ENCODE measurements around the gene MRAS. TPM values are rescaled to one million over a fixed set of nuclear protein-coding genes. Genes with fewer than 3 reads are reported as not detected.
"Not testable (repeated sequence)": the region's sequence is repeated elsewhere in the genome, so short reads cannot be mapped to it uniquely, and the experiment has no call there.

Gene MRAS
- total and polyA plus RNA-seq, 3 donors from 2014 or later = 21.7 to 35.7 (median 27.6) TPM

- DNase-seq = no peak
- H3K9me3 ChIP-seq = no peaks in the 10 kb centered on the region
- H3K4me3 ChIP-seq = no peak overlapping the region
- H3K27me3 ChIP-seq = no peaks in the 10 kb centered on the region
- H3K4me1 ChIP-seq = peaks cover 12% of the 10 kb centered on the region
- H3K36me3 ChIP-seq (ENCODE audit: low read depth, missing control alignments) = no peaks in the 10 kb centered on the region
- WGBS, 2 donors = 54 to 80% methylated on average over 2 of the region's 2 CpGs
- intact Hi-C loops (cut with DNase I; ENCODE audit: low total_unique reads) = no loop called here
- peak overlapping the region in 1 of 2 donors; percentile 58 for H3K27ac ChIP-seq
- TF ChIP-seq POLR2A (IDR thresholded peaks at IDR 0.05) = no peak
- TF ChIP-seq, protein P1, sequence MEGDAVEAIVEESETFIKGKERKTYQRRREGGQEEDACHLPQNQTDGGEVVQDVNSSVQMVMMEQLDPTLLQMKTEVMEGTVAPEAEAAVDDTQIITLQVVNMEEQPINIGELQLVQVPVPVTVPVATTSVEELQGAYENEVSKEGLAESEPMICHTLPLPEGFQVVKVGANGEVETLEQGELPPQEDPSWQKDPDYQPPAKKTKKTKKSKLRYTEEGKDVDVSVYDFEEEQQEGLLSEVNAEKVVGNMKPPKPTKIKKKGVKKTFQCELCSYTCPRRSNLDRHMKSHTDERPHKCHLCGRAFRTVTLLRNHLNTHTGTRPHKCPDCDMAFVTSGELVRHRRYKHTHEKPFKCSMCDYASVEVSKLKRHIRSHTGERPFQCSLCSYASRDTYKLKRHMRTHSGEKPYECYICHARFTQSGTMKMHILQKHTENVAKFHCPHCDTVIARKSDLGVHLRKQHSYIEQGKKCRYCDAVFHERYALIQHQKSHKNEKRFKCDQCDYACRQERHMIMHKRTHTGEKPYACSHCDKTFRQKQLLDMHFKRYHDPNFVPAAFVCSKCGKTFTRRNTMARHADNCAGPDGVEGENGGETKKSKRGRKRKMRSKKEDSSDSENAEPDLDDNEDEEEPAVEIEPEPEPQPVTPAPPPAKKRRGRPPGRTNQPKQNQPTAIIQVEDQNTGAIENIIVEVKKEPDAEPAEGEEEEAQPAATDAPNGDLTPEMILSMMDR (IDR thresholded peaks at IDR 0.05) = no peak
Measured at GRCh38 chr3:138374573-138375134, 26.3 kb downstream of the MRAS start.

- H3K27ac ChIP-seq = peak overlapping the region in 1 of 2 donors; percentile 58
- intact Hi-C loops (cut with DNase I; ENCODE audit: low total_unique reads) = no loop called here
- H3K27me3 ChIP-seq = no peaks in the 10 kb centered on the region
- DNase-seq = no peak
- no peak overlapping the region for H3K4me3 ChIP-seq
- 70 to 72% methylated on average over 4 of the region's 4 CpGs for WGBS, 2 donors
- H3K36me3 ChIP-seq (ENCODE audit: low read depth, missing control alignments) = no peaks in the 10 kb centered on the region
- H3K4me1 ChIP-seq = peaks cover 11% of the 10 kb centered on the region
- TF ChIP-seq POLR2A (IDR thresholded peaks at IDR 0.05) = no peak
- TF ChIP-seq, protein P1 (IDR thresholded peaks at IDR 0.05) = no peak
- no peaks in the 10 kb centered on the region for H3K9me3 ChIP-seq
Measured at GRCh38 chr3:138375447-138375846, 27.1 kb downstream of the MRAS start.

DNA sequence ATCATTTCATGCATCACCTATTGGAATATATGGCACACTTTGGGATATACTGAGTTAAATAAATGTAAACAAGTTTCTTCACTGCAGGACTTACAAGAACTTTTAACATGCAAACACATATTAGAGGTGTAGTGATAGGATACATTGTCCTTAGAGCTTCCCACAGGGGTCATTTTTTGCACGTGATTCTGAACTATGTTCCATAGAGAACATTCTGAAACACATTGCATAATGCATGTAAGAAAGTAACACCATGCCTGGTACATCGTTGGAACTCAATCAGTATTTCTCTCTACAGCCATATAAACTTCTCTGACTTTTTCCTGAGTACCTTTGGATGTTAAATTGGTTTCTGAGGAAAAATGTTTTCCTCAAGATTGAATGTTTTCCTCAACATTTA is 28.3 kb downstream of the MRAS start:
- no peak for DNase-seq
- Histone ChIP-seq H3K9me3 (no peaks in the 10 kb centered on the region), H3K4me3 (no peak overlapping the region), H3K4me1 (peaks cover 17% of the 10 kb centered on the region), H3K27me3 (no peaks in the 10 kb centered on the region), H3K27ac (no peak overlapping the region), H3K36me3 (ENCODE audit: low read depth, missing control alignments) (no peaks in the 10 kb centered on the region)
- intact Hi-C loops (cut with DNase I; ENCODE audit: low total_unique reads) = no loop called here
- 26 to 44% methylated on average over 2 of the region's 2 CpGs for WGBS, 2 donors
- TF ChIP-seq POLR2A (IDR thresholded peaks at IDR 0.05) = no peak
- TF ChIP-seq, protein P1 (IDR thresholded peaks at IDR 0.05) = no peak

- DNase-seq; H3K9me3 ChIP-seq; intact Hi-C loops (cut with DNase I; ENCODE audit: low total_unique reads); H3K4me3 ChIP-seq; H3K27ac ChIP-seq; H3K36me3 ChIP-seq (ENCODE audit: low read depth, missing control alignments); H3K27me3 ChIP-seq: not testable (repeated sequence)
- H3K4me1 ChIP-seq = peaks cover 23% of the 10 kb centered on the region
- WGBS, 2 donors = 97 to 98% methylated on average over 11 of the region's 11 CpGs
Measured at GRCh38 chr3:138377212-138377611, 28.8 kb downstream of the MRAS start.

DNA sequence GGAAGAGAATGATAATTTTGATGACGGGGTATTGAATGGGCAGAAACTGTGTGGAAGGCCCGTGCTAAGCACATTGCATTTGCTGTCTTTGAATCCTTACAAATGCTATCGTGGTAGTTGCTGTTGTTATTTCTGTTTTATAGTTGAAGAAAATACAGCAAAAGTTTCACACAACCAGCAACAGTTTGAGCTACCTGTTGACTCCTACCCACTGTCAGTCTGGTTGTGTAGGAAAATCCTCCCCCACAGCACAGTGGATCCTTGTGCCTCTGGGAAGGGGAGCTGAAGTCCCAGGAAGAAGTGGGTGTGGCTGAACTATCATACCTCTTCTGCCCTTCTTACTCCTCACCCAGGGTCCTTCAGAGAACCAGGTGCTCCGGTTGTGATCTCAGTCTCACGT is 29.4 kb downstream of the MRAS start:
- intact Hi-C loops (cut with DNase I; ENCODE audit: low total_unique reads) = no loop called here
- Histone ChIP-seq H3K36me3 (ENCODE audit: low read depth, missing control alignments) (no peaks in the 10 kb centered on the region), H3K4me1 (peaks cover 29% of the 10 kb centered on the region), H3K27me3 (no peaks in the 10 kb centered on the region), H3K27ac (no peak overlapping the region), H3K9me3 (no peaks in the 10 kb centered on the region), H3K4me3 (no peak overlapping the region)
- 66 to 80% methylated on average over 5 of the region's 5 CpGs for WGBS, 2 donors
- TF ChIP-seq, protein P1 (IDR thresholded peaks at IDR 0.05) = no peak
- TF ChIP-seq POLR2A (IDR thresholded peaks at IDR 0.05) = no peak
- DNase-seq = no peak

All from testis (tissue), 3 donors.